OCI-M2 (cell line): ENCODE results near the gene MSRB2.
"Not testable (repeated sequence)": the region's sequence is repeated elsewhere in the genome, so short reads cannot be mapped to it uniquely, and the experiment has no call there.

Experiments
- DNase-seq: peaks from one replicate; lab custom pipeline; 2025; ENCODE audit not compliant: unreplicated experiment; lab: John Stamatoyannopoulos, UW

The MSRB2 gene

DNA sequence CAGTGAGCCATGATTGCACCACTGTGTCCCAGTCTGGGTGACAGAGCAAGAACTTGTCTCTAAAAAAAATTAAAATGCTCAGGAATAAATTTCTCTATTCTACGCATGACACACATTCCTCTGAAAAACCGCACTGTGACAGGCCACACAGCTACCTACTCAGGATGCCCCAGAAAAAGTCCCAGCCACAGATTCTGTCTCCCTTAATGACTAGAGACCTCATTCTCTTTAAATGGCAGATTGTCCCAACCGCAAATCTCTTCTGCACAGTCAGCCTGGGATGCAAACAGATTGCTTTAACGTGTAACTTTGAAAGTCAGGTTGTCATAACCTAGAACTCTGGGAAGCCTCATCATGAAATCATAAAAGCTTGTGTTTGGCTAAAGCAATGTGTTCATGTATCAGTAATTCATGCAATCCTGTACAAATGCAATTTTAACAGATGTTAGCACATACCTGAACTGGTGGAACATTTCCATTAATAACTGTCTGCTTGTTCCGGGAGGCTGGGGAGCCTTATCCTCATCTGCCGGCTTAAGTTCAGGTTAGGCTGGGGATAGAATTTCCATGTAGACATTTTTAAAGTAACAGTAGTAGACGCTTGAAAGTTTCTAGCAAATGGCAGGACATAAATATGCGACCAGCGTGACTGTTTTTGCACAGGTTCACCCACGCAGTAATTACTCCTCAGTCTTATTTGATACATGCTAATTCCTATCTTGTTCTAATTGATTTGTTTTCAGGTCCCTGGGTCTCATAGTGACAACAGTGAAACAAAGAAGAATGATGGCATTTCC, 26.2 kb upstream of the MSRB2 start:
- no peak for DNase-seq

- DNase-seq = not testable (repeated sequence)
These were observed 25.1 kb upstream of the MSRB2 start for GRCh38 chr10:23070092-23070912.

GRCh38 chr10:23070913-23071218, 24.5 kb upstream of the MSRB2 start:
- DNase-seq = no peak

DNA sequence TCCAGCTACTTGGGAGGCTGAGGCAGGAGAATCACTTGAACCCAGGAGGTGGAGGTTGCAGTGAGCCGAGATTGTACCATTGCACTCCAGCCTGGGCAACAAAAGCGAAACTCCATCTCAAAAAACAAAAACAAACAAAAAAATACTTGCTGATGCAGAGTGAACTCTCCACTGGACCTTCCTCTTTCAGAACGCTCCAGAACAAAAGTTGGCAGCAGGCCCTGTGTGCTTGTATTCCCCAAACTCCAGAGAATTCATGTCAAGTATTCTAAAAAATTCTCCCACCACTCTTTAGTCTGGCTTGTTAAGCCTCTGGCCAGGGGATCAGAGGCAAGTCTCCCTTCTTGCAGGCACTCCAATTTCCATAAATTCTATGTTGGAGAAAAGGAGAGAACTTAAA, 22.8 kb upstream of the MSRB2 start:
- DNase-seq = not testable (repeated sequence)

GRCh38 chr10:23073527-23073926, 21.9 kb upstream of the MSRB2 start:
- no peak for DNase-seq

- no peak for DNase-seq
These were observed 19.7 kb upstream of the MSRB2 start for GRCh38 chr10:23075672-23076071.

- DNase-seq = no peak
These were observed 17.3 kb upstream of the MSRB2 start for GRCh38 chr10:23078114-23078513.

- no peak for DNase-seq
These were observed 15.7 kb upstream of the MSRB2 start for GRCh38 chr10:23079700-23080099.

GRCh38 chr10:23080262-23080661, 15.1 kb upstream of the MSRB2 start:
- no peak for DNase-seq

- DNase-seq = no peak
These were observed 14.1 kb upstream of the MSRB2 start for GRCh38 chr10:23081221-23081750.

- no peak for DNase-seq
These were observed 13.5 kb upstream of the MSRB2 start for GRCh38 chr10:23081891-23082290.

DNA sequence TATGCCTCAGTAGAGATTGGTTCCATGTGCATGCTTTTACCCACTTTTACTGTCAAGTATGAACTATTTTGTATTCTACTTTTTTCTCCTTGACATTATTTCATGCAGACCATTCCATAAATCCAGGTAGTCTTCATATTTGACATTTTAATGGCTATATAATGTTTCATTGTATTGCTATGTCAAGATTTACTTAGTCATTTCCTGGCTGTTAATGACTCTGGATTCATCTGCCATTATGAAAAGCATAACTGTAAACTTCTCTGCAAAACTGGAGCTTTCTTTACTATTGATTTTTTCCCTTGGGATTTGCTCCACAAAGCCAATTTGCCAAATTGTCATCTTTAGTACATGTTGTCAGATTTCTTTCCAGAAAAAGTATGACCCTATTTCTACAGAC, 6.8 kb upstream of the MSRB2 start:
- DNase-seq = no peak

GRCh38 chr10:23094786-23095403, 484 bp upstream of the MSRB2 start:
- DNase-seq = no peak

- DNase-seq = no peak
These were observed 805 bp downstream of the MSRB2 start for GRCh38 chr10:23095966-23096801.

DNA sequence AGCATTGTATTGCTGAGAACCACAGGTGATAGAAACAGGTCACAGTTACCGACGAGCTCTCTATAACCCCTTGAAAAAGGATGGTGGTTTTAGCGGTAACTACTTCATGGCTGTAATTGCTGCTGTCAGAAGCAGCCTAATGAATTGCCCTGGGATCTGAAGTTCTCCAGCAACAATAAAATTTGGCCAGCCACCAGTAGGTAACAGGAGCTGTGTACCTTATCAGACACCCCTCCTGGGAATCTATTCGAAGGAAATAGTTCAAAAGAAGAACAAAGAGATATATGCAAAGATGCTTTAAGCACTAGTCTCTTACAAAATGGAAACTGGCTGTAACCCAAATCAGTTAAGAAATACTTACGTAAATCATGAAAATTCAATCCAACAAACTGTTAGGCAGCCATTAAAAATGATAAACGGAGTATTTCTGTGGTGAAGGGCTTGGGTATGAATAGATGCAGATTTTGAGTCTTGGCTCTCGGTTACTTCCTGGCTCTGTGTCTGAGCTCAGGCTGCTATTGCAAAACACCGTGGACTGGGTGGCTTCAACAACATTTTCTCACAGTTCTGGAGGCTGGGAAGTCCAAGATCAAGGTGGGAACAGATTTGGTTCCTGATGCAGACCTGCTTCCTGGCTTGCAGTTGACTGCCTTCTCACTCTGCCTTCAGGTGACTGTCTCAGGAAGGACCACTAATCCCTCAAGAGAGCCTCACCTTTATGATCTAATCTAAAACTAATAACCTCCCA, 1.6 kb downstream of the MSRB2 start:
- no peak for DNase-seq

GRCh38 chr10:23099079-23099478, 3.7 kb downstream of the MSRB2 start:
- no peak for DNase-seq

DNA sequence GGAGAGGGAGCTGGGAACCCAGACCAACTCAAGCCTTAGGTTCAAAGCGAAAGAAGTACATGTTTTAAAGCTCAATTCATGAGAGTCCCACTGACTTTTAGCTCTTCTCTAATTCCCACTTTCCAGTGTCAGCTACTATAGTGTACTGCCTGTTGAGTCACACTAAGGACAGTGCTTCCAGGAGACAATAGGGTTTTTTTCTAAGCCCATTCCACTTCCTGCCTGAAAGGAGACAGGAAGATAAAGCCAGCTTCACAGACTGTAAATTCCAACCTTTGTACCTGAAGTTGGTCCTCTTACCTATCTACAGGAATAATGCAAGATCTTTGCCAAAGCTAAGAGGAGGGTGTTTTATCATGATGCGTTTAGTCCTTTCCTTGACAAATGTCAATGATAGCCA, 4.4 kb downstream of the MSRB2 start:
- no peak for DNase-seq

GRCh38 chr10:23100331-23101030, 5.1 kb downstream of the MSRB2 start:
- DNase-seq = no peak

- DNase-seq = no peak
These were observed 11.1 kb downstream of the MSRB2 start for GRCh38 chr10:23106331-23107072.
